Cardiac muscle cell (in vitro differentiated cells and primary cell): ENCODE measurements around the gene RARA. TPM values are rescaled to one million over a fixed set of nuclear protein-coding genes. Genes with fewer than 3 reads are reported as not detected.
"Not testable (repeated sequence)": the region's sequence is repeated elsewhere in the genome, so short reads cannot be mapped to it uniquely, and the experiment has no call there.

Source experiments
- DNase-seq, 2 donors: peaks; one replicate each; pipeline versions ENCODE4 v3.0.0 to v3.0.0-alpha.2; 2010 to 2017; ENCODE audit warnings: low read depth in 1 of 2, low spot score in 1 of 2
- H3K27ac ChIP-seq: fragments of 200-600 bp; sonication (generic); 2 replicates; pipeline ENCODE4 v1.5.1; 2016
- H3K27me3 ChIP-seq: fragments of 200-600 bp; sonication (generic); 2 replicates; pipeline ENCODE4 v1.6.0; 2016; ENCODE audit warnings: control low read depth
- H3K36me3 ChIP-seq: fragments of 200-600 bp; sonication (generic); 2 replicates; pipeline ENCODE4 v1.5.1; 2016; ENCODE audit warnings: control low read depth
- H3K4me1 ChIP-seq: fragments of 200-600 bp; sonication (generic); 2 replicates; pipeline ENCODE4 v1.8.1; 2017; ENCODE audit warnings: low read depth, mild to moderate bottlenecking, mixed run types
- H3K4me3 ChIP-seq: fragments of 200-600 bp; sonication (generic); 2 replicates; pipeline ENCODE4 v1.5.1; 2016; ENCODE audit warnings: mild to moderate bottlenecking
- H3K9me3 ChIP-seq: fragments of 200-600 bp; sonication (generic); 2 replicates; pipeline ENCODE4 v1.5.1; 2017; ENCODE audit warnings: low read depth, mild to moderate bottlenecking, control low read depth
- polyA plus RNA-seq: library from polyadenylated mRNA; unstranded; fragments of >200 nt; fragmentation: Nextera tagmentation; extraction: Ambion mirVana; gene quantifications from 2 replicates; pipeline ENCODE4 v1.2.1, GENCODE V29; 2016
- total RNA-seq: library from RNA; depleted of rRNA; stranded (reverse); fragments of >200 nt; gene quantifications from 2 replicates; pipeline ENCODE4 v1.2.3, GENCODE V29; 2016
- TF ChIP-seq, protein P1 (sequence below): IDR thresholded peaks from 2 replicates; pipeline ENCODE4 v1.5.1; 2012; ENCODE audit warnings: low read depth, mild to moderate bottlenecking, low read length

Gene RARA
- total and polyA plus RNA-seq, 2 experiments from 2014 or later = 33.2 to 61.3 TPM

DNA sequence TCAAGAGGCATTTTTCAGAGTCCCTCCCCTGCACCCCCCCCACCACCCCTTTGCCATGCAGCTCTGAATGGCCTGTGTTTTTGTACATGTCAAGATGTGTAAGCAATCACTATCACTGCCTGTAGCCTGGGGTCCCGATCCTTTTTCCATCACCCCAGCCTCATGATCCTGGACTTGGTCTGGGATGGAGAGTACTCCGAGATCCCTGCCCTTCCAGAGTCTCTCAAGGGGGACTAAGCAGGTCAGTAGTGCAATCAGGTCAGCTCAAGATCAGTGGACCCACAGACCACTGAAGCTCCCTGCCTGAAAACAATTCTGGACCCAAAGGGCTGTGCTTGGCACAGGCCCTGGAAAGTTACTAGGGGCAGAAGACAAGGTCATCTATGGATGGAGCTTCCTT lies 63.1 kb downstream of the RARA start:
- no peak overlapping the region for H3K4me3 ChIP-seq
- H3K27me3 ChIP-seq = no peaks in the 10 kb centered on the region
- H3K4me1 ChIP-seq = no peaks in the 10 kb centered on the region
- no peak overlapping the region for H3K27ac ChIP-seq
- H3K36me3 ChIP-seq = no peaks in the 10 kb centered on the region
- TF ChIP-seq, protein P1, sequence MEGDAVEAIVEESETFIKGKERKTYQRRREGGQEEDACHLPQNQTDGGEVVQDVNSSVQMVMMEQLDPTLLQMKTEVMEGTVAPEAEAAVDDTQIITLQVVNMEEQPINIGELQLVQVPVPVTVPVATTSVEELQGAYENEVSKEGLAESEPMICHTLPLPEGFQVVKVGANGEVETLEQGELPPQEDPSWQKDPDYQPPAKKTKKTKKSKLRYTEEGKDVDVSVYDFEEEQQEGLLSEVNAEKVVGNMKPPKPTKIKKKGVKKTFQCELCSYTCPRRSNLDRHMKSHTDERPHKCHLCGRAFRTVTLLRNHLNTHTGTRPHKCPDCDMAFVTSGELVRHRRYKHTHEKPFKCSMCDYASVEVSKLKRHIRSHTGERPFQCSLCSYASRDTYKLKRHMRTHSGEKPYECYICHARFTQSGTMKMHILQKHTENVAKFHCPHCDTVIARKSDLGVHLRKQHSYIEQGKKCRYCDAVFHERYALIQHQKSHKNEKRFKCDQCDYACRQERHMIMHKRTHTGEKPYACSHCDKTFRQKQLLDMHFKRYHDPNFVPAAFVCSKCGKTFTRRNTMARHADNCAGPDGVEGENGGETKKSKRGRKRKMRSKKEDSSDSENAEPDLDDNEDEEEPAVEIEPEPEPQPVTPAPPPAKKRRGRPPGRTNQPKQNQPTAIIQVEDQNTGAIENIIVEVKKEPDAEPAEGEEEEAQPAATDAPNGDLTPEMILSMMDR = no peak
- H3K9me3 ChIP-seq = no peaks in the 10 kb centered on the region
- no peak for DNase-seq

DNA sequence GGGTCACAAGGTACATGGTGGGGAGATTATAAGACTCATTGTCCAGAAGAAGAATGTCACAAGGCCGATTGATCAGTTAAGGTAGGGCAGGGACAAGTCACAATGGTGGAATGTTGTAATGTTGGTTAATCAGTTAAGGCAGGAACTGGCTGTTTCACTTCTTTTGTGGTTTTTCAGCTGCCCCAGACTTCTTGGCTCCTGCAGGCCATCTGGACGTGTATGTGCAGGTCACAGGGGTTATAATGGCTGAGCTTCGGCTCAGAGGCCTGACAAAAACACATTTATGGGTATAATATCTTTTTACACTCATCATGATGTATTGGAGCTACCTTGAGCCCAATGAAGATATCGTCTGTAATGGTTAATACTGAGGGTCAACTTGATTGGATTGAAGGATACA lies 63.7 kb downstream of the RARA start:
- not testable (repeated sequence) for H3K27me3 ChIP-seq, H3K27ac ChIP-seq, H3K4me1 ChIP-seq, H3K9me3 ChIP-seq, DNase-seq, H3K36me3 ChIP-seq, H3K4me3 ChIP-seq

DNA sequence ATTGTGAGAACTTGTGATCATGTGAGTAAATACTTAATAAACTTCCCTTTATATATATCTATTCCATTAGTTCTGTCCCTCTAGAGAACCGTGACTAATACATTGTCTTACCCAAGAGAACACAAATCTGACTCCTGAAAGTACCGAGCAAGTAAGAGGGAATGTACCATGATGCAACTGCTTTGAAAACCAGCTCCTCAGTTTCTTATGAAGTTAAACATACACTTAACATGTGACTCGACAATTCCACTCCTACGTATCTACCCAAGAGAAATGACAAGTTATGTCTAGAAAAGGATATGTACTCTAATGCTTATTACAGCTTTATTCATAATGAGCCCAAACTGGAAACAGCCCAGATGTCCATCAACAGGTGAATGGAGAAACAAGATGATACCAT lies 64.3 kb downstream of the RARA start:
- Histone ChIP-seq H3K4me1 (no peaks in the 10 kb centered on the region), H3K4me3 (no peak overlapping the region), H3K27ac (no peak overlapping the region), H3K27me3 (no peaks in the 10 kb centered on the region), H3K9me3 (no peaks in the 10 kb centered on the region), H3K36me3 (no peaks in the 10 kb centered on the region)
- peak in 1 of 2 donors; percentile 88 for DNase-seq
- TF ChIP-seq, protein P1 = no peak

DNA sequence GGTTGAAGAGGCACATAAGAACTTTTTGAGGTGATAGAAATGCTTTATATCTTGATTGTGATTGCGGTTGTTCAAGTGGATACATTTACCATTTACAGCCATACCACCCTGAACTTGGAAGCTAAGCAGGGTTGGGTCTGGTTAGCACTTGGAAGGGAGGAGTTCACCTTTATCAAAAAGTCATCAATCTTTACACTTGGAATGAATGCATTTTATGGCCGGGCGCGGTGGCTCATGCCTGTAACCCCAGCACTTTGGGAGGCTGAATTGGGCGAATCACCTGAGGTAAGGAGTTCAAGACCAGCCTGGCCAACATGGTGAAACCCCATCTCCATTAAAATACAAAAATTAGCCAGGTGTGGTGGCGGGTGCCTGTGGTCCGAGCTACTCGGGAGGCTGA lies 65.0 kb downstream of the RARA start:
- DNase-seq = no peak
- TF ChIP-seq, protein P1 = no peak
- Histone ChIP-seq H3K27me3 (no peaks in the 10 kb centered on the region), H3K36me3 (no peaks in the 10 kb centered on the region), H3K4me1 (no peaks in the 10 kb centered on the region), H3K27ac (no peak overlapping the region), H3K9me3 (no peaks in the 10 kb centered on the region), H3K4me3 (no peak overlapping the region)

- no peaks in the 10 kb centered on the region for H3K4me1 ChIP-seq
- no peak for DNase-seq
- no peaks in the 10 kb centered on the region for H3K27me3 ChIP-seq
- no peak overlapping the region for H3K4me3 ChIP-seq
- H3K36me3 ChIP-seq = no peaks in the 10 kb centered on the region
- TF ChIP-seq, protein P1 = no peak
- no peak overlapping the region for H3K27ac ChIP-seq
- no peaks in the 10 kb centered on the region for H3K9me3 ChIP-seq
Measured at GRCh38 chr17:40374821-40375498, 66.0 kb downstream of the RARA start.

GRCh38 chr17:40375786-40376185 lies 66.8 kb downstream of the RARA start:
- not testable (repeated sequence) for H3K4me1 ChIP-seq, H3K4me3 ChIP-seq, H3K27ac ChIP-seq, DNase-seq, H3K36me3 ChIP-seq, H3K27me3 ChIP-seq, H3K9me3 ChIP-seq

DNA sequence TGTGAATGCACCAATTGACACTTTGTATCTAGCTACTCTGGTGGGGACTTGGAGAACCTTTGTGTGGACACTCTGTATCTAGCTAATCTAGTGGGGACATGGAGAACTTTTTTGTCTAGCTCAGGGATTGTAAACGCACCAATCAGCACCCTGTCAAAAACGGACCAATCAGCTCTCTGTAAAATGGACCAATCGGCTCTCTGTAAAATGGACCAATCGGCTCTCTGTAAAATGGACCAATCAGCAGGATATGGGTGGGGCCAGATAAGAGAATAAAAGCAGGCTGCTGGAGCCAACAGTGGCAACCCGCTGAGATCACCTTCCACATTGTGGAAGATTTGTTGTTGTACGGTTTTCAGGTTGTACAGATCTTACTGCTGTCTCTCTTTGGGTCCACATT lies 67.6 kb downstream of the RARA start:
- H3K9me3 ChIP-seq, H3K27ac ChIP-seq, DNase-seq, H3K4me3 ChIP-seq, H3K36me3 ChIP-seq, H3K4me1 ChIP-seq, H3K27me3 ChIP-seq: not testable (repeated sequence)
